Cerebellar nuclear complex (tissue), 1 donor: Measurements from ENCODE around the gene FBLN1.
"Not testable (repeated sequence)": the region's sequence is repeated elsewhere in the genome, so short reads cannot be mapped to it uniquely, and the experiment has no call there.

Experiments
- DNase-seq, 2 experiments: peaks; one replicate each; lab custom pipeline; 2025; lab: John Stamatoyannopoulos, UW

FBLN1 gene

DNA sequence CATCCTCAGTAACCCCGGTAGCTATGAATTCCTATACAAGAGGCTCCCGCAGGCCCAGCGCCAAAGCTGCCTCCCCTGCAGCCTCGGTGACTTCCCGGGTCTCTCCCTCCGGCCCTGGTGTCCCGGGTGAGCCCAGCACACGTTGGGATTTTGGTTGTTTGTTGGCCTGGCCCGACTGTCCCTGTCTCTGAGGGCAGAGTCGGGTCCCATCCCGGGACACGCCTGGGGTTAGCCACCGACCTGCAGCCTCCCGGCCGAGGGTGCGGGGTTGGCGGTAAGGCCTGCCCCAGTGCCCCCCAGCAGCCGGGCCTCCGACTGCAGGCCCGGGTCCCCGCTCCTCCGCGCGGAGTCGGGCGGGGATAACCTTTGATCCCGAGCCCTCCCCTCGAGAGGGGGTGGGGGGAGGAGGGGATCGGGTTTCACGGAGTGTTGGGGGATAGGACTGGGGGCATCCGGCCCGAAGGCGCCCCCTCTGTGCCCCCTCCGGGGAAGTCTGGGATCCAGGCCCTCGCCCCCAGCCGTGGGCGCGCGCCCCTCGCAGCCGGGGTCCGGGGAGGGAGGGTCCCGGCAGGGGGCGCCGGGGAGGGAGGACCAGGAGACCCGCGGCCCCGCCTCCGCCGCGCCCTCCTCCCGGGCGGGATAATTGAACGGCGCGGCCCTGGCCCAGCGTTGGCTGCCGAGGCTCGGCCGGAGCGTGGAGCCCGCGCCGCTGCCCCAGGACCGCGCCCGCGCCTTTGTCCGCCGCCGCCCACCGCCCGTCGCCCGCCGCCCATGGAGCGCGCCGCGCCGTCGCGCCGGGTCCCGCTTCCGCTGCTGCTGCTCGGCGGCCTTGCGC, at the start of gene FBLN1:
FBLN1 (plus strand) TSS at position 669 of the 835 bp plus-strand sequence; CDS start at position 772, 103 bp downstream.
- DNase-seq, result no peak

- no peak for DNase-seq
Observed at GRCh38 chr22:45453764-45454163, 48.9 kb upstream of the FBLN1 start.

DNA sequence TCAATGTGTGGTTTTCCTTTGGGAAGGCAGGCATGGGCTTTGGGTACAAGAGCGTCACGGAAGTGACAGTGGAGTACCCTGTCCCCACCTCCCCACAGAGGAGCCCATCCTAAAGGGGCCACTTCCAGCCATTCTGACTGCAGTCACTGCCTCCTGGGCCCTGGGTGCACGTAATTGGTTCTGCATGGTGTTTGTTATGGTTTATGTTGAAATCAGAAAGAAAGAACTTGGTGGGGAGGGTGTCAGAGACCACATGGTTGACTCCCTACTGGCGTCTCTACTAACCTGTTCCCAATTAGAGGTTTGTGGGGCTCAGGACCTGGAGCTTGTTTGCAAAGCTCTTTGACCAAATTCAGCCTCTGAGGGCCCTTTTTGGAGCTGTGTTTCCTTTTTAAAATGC, 48.4 kb upstream of the FBLN1 start:
- no peak for DNase-seq

DNA sequence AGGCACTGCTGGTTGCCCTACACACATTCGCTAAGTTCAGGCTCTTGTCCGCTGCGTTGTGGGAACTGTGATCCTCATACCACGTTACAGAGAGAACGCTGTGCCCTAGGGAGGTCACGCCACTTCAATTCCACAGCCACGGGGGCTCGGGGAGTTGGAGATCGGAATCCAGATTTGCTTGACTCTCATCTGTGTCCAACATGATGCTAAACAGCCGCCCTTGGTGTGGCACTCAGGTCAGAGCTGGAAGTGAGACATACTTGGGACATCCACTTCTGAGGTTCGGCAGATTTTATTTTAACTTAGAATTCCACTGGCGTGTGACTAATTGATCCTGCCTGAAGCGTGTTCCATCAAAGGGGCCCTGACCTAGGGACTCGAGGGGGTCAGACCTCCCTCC, 47.5 kb upstream of the FBLN1 start:
- no peak for DNase-seq

GRCh38 chr22:45455621-45456020, 47.1 kb upstream of the FBLN1 start:
- DNase-seq, result no peak

DNA sequence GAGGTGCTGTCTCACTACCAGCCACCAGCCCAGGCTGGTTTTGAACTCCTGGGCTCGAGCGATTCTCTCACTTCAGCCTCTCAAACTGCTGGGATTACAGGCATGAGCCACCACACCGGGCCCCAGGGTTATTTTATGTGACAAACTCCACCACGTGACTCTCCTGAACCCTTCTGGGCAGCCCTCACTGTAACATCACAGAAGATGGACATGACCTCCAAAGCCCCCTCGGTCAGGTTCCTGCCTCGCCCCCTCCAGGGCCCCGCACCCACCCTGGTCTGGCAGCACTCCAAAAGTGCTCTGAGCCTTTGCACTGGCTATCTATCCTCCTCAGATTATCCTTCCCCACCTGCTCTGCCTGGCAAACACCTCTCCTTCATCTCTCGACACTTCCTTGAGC, 45.9 kb upstream of the FBLN1 start:
- DNase-seq, result no peak

DNA sequence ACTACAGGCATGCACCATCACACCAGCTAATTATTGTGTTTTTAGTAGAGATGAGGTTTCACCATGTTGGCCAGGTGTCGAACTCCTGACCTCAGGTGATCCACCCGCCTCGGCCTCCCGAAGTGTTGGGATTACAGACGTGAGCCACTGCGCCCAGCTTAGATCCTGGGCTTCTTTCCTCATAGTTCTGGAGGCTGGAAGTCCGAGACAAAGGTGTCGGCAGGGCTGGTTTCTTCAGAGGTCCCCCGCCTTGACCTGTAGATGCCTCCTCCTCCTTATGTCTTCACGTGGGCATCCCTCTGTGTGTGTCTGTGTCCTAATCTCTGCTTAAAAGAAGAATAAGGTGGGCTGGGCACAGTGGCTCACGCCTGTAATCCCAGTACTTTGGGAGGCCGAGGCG, 44.2 kb upstream of the FBLN1 start:
- no peak for DNase-seq

GRCh38 chr22:45459235-45459634, 43.4 kb upstream of the FBLN1 start:
- DNase-seq, result no peak

- no peak for DNase-seq
Observed at GRCh38 chr22:45460288-45461109, 42.2 kb upstream of the FBLN1 start.

- DNase-seq, result no peak
Observed at GRCh38 chr22:45462034-45462655, 40.5 kb upstream of the FBLN1 start.

DNA sequence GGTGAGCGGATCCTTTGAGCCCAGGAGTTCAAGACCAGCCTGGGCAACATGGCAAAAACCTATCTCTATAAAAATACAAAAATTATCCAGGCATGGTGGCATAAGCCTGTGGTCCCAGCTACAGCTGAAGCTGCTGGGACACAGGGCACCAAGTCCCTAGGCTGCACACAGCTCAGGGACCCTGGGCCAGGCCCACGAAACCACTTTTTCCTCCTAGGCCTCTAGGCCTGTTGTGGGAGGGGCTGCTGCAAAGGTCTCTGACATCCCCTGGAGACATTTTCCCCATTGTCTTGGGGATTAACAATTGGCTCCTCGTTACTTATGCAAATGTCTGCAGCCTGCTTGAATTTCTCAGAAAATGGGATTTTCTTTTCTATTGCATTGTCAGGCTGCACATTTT, 39.0 kb upstream of the FBLN1 start:
- DNase-seq, result not testable (repeated sequence)

GRCh38 chr22:45465633-45466032, 37.0 kb upstream of the FBLN1 start:
- DNase-seq, result no peak

- no peak for DNase-seq
Observed at GRCh38 chr22:45468872-45469271, 33.8 kb upstream of the FBLN1 start.

DNA sequence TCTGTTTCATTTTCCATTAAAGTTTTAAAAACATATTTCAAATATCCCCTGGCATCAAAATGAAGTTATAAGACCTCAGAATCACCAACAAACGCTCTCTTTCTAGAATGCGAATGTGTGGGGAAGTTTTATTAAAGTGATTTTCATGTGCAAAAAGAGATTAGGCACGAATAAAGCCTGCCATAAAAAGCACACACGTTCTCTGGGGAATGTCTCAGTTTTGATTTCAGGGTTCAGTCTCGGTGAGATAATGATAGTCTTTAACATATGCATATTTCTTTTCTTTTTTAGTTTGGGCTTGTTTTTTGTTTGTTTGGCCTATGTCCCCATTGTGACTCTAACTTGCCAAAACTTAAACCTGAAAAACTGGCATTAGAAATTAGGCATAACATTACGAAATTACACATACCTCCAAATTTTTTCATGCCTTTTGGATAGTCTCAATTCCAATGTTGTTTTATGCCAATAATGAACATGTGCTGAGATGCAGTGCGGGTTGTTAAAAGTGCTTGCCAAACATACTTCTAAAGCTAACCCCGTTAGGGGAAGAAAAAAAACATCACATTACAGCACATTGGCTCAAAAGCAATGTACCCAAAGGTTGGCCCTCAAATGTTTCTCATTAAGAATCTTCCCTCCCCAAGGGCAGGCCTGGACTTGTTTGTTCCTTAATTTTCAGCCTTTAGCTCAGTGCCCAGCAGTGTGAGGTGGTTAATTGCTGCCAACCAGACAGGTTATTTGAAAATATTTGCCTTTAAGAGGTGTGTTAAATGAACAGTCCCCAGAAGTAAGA, 33.2 kb upstream of the FBLN1 start:
- no peak for DNase-seq

GRCh38 chr22:45470871-45471270, 31.8 kb upstream of the FBLN1 start:
- DNase-seq, result no peak

DNA sequence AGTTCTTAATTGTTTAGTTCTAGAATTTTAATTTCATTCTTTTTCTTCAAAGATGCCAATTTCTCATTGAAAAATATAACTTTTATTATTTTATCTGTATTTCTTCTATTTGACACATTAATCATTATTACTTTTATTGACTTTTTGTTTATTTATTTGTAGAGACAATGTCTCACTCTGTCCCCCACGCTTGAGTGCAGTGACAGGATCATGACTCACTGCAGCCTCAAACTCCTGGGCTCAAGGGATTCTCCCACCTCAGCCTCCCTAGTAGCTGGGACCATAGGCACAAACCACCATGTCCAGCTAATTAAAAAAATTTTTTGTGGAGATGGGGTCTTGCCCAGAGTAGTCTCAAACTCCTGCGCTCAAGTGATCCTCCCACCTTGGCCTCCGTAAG, 30.3 kb upstream of the FBLN1 start:
- DNase-seq, result no peak

DNA sequence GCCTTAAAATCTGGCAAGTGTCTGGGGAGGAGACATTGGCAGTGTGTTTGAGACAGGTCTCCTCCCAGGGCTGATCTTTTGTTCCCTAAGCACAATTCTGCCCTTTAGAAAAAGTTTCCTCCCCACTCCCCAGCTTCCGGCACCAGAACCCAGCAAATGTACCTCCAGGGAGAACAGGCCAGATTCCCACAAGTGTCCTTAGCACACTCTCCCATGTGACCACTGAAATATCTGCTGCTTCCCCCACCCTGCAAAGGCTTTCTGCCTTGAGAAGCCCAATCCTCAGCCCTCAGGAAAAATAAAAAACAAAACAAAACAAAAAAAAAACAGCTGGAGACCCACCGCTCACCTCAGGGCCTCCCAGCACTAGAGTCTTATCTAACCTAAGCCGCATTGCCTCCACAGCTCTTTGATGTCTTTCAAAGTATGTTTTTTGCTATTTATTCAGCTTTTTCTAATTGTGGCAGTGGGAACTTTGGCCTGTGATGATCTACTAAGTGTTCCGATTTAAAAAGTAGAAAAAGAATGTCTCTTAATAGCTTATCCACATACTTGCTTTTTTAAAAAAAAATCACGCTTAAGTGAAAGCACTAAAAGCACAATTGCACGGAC, 29.0 kb upstream of the FBLN1 start:
- no peak for DNase-seq

GRCh38 chr22:45475063-45475747, 27.5 kb upstream of the FBLN1 start:
- no peak for DNase-seq

DNA sequence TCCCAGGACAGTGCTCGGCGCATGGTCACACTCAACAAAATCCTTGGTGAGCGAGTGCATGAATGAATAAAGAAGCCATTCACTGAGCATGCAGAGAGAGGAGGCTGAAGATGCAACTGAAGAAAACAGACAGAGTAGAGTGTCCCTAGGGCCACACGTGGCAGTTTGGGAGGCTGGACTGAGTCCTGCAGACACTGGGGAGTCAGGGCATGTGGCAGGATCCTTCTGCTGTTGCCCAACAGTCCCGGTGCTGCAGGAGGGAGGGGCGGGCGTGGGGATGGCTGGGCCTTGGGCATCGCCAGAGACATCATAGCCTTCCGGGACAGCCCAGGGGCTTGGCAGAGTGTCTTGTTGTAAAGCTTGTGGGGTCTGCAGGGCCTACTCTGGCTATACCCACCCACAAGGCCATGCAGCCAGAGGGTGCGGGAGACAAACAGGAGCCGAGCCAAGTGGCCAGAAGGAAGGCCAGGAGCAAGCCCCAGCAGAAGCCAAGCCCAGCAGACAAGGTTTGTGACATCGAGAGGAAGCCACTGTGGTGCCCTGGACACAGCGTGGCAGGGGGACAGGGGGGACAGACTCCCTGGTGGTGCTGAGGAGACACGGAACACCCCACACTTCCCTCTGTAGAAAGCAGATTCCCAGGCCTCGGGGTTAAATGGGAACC, 26.7 kb upstream of the FBLN1 start:
- no peak for DNase-seq

DNA sequence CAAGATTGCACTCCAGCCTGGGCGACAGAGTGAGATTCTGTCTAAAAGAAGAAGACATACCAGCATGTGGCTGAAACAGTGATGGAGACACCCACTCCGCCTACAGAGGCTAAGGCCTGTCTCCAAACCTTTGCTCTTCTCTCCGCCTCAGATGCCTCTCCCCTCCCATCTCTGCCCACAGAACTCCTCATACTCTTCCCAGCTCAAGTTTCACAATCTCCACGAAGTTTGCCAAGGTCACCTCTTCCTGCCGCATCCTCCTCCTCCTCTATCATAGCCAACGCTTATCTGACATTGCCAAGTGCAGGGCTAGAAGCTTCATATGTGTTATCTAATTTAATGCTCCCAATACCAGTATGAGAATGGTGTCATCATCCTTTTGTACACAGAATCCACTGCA, 25.9 kb upstream of the FBLN1 start:
- no peak for DNase-seq
